HK-2 (cell line): ENCODE measurements around the gene ZNF728.
"Not testable (repeated sequence)": the region's sequence is repeated elsewhere in the genome, so short reads cannot be mapped to it uniquely, and the experiment has no call there.

Experiments used
- DNase-seq: peaks from one replicate; pipeline ENCODE4 v3.0.0-alpha.2; 2018; ENCODE audit not compliant: unreplicated experiment

Gene ZNF728

DNA sequence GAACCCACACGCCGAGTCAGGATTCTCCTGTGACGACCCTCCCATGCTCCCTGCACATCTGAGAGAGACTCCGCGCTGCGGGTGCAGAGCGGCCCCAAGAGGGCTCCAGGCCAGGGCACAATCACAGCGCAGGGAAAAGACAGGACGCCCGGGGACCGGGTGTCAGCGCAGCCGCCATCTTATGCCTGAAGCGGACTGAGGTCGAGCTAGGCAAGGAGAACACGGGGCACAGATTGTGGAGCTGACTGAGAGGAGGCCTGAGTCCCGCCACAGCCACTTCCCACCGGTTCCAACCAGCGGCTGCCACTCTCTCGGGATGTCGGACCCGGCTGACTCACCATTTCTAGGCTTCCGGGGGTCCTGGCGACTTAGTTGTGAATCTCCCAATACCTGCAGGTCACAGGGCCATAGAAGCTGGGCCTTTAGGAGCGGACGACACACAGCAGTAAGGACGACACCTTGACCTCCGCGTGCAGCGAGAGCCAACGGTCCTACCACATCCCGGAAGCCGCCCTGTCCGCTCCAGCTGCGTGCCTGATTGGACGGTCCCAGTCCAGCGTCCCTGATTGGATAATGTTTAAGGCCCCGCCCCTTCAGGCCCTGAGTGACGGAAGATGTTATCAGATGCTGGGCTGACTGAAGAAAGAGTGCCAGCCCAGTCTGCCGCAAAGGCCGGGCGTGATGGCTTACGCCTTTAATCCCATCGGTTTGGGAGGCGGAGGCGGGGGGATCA is at the start of gene ZNF728:
TSS of gene ZNF728 (minus strand) at position 487 of the 733 bp plus-strand sequence. CDS start at position 341, 146 bp downstream.
- DNase-seq = no peak

GRCh38 chr19:23052349-23052748 is 49.4 kb upstream of the ZNF728 start:
- DNase-seq = no peak

DNA sequence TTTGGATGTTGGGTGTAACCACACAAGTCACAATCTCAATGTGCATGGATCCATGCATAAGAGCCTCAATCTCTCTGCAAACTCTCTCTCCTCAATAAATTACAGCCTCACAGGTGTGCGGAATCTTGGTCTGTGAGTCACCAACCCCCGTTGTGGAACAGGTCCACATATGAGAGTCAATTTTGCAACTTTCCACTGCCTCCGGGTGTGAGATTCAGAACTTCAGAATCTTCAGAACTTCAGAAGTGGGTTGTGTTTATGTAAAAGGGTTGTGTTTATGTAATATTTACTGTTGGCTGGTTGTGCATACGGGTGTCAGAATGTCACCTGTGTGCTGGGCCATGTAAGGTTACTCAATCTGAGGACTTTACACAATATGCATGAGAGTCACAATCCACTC is 46.3 kb upstream of the ZNF728 start:
- DNase-seq = no peak

- no peak for DNase-seq
These were observed 43.8 kb upstream of the ZNF728 start for GRCh38 chr19:23046743-23047142.

- DNase-seq = no peak
These were observed 30.7 kb upstream of the ZNF728 start for GRCh38 chr19:23033721-23034120.

- no peak for DNase-seq
These were observed 12.7 kb upstream of the ZNF728 start for GRCh38 chr19:23015660-23016059.

DNA sequence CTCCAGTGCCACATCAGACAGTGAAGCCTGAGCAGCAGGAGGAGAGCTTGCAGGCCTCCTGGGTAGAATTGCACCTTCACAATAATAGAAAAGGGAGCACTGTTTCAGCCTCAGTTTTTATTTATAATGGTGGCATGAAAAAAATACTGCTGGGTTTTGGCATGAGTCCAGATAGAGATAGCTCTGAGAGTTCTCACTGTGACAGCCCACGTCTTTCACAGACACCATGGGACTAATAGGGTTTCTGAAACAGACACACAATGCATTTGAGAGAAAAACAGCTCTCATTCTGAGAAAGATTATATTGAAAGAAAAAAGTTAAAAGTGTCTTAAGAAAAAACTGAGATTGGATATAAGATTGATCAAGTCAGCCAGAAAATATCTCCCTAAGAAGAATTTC is 8.0 kb downstream of the ZNF728 start:
- not testable (repeated sequence) for DNase-seq

GRCh38 chr19:22976248-22976647 is 26.7 kb downstream of the ZNF728 start:
- DNase-seq = no peak

- not testable (repeated sequence) for DNase-seq
These were observed 27.3 kb downstream of the ZNF728 start for GRCh38 chr19:22975546-22976136.

DNA sequence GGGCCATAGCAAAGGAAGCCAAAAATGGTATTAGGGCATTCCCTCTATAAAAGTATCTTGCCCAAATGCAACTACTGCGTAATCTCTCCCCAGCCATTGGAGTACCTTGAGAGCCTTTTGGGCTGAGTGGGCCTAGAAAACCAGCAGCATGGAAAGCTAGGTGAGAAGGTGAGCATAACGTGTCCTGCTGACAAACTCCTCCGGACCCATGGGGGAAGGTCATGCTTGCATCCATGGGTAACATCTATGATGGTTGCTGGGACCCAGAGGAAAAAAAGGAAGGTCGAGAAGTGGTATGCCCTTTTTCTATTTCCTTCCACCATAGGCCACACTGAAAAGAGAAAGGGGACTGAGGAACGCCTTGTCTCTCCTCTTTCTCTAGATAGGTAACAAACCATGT is 57.4 kb downstream of the ZNF728 start:
- no peak for DNase-seq

- DNase-seq = no peak
These were observed 67.8 kb downstream of the ZNF728 start for GRCh38 chr19:22935151-22935550.

GRCh38 chr19:22927576-22927975 is 75.4 kb downstream of the ZNF728 start:
- DNase-seq = not testable (repeated sequence)

DNA sequence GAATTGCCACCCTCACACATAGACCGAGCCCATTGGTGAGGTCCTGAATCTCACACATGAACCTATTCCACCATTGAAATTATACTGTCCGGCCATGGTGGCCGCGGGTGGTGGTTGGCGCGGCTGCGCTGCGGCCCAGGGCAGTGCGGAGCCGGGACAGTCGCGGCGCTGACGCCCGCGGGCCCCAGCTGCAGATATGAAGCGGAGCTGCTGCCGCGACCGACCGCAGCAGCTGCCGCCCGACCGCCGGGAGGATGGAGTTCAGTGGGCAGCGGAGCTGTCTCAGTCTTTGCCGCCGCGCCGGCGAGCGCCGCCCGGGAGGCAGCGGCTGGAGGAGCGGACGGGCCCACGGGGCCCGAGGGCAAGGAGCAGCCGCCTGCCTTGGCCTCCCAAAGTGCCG is 77.8 kb downstream of the ZNF728 start:
- DNase-seq = not testable (repeated sequence)
